SK-N-SH (cell line): Measurements from ENCODE around the gene OGDH. TPM values are rescaled to one million over a fixed set of nuclear protein-coding genes. Genes with fewer than 3 reads are reported as not detected.

Experiments
- CTCF ChIA-PET: fragments of 300-600, 350-600 bp; formaldehyde crosslinking; extraction: SDS; loops from one replicate; lab custom pipeline; 2021; lab: Yijun Ruan, JAX
- POLR2A ChIA-PET: fragments of 350-600 bp; sonication (Branson Sonifier 250); formaldehyde crosslinking; extraction: SDS; loops from one replicate; lab custom pipeline; 2020; ENCODE audit warnings: antibody characterized with exemption, inconsistent platforms; lab: Yijun Ruan, JAX
- DNase-seq: peaks from one replicate; pipeline ENCODE4 v3.0.0; 2012
- H2AFZ ChIP-seq: fragments of 200-600 bp; sonication (generic); 2 replicates; pipeline ENCODE4 v1.8.1; 2016; ENCODE audit warnings: antibody characterized with exemption, mild to moderate bottlenecking, low read depth
- H3F3A ChIP-seq: fragments of 200-600 bp; sonication (generic); replicated peaks from 2 replicates; pipeline ENCODE3; 2016; ENCODE audit warnings: antibody characterized with exemption, mild to moderate bottlenecking; ENCODE audit not compliant: insufficient read depth
- H3K27ac ChIP-seq, 2 experiments: fragments of 200-500 bp in 1 of 2; fragments of 200-600 bp in 1 of 2; sonication (Bioruptor generic) in 1 of 2; sonication (generic), shearing (Covaris generic) in 1 of 2; 2 replicates each; pipeline versions ENCODE4 v1.5.1 to v1.6.1; 2014 to 2016; ENCODE audit warnings: low read depth in 2 of 2, inconsistent platforms in 1 of 2, low read length in 1 of 2, mild to moderate bottlenecking in 1 of 2, mixed read lengths in 1 of 2
- H3K27me3 ChIP-seq: fragments of 200-600 bp; sonication (generic), shearing (Covaris generic); 2 replicates; pipeline ENCODE4 v1.6.1; 2016; ENCODE audit warnings: mixed run types; ENCODE audit not compliant: insufficient read depth
- H3K36me3 ChIP-seq, 2 experiments: fragments of 200-500 bp in 1 of 2; fragments of 200-600 bp in 1 of 2; sonication (Bioruptor generic) in 1 of 2; sonication (generic) in 1 of 2; replicated peaks in 1 of 2; 2 replicates each; pipeline versions ENCODE3 to v1.5.1; 2014 to 2016; ENCODE audit warnings: low read length in 1 of 2, mild to moderate bottlenecking in 1 of 2; ENCODE audit not compliant: insufficient read depth in 2 of 2, control insufficient read depth in 1 of 2
- H3K4me1 ChIP-seq, 2 experiments: fragments of 200-500 bp in 1 of 2; fragments of 200-600 bp in 1 of 2; sonication (Bioruptor generic) in 1 of 2; sonication (generic), shearing (Covaris generic) in 1 of 2; 2 replicates each; pipeline versions ENCODE4 v1.5.1 to v1.6.1; 2014 to 2016; ENCODE audit warnings: low read depth in 1 of 2, low read length in 1 of 2, mixed run types in 1 of 2; ENCODE audit not compliant: insufficient read depth in 2 of 2, control insufficient read depth in 1 of 2
- H3K4me2 ChIP-seq: fragments of 200-600 bp; sonication (generic), shearing (Covaris generic); 2 replicates; pipeline ENCODE4 v1.6.1; 2017; ENCODE audit warnings: mixed run types
- H3K4me3 ChIP-seq, 2 experiments: fragments of 200-500 bp in 1 of 2; fragments of 200-600 bp in 1 of 2; sonication (Bioruptor generic) in 1 of 2; sonication (generic), shearing (Covaris generic) in 1 of 2; 2 replicates each; pipeline versions ENCODE4 v1.5.1 to v1.8.1; 2014 to 2016; ENCODE audit warnings: low read depth in 2 of 2, inconsistent platforms in 1 of 2, low read length in 1 of 2, mild to moderate bottlenecking in 1 of 2, mixed read lengths in 1 of 2, moderate library complexity in 1 of 2
- H3K79me2 ChIP-seq: fragments of 200-600 bp; sonication (generic); 2 replicates; pipeline ENCODE4 v1.8.1; 2017; ENCODE audit warnings: mild to moderate bottlenecking; ENCODE audit not compliant: insufficient read depth
- H3K9ac ChIP-seq: fragments of 200-600 bp; sonication (generic); 2 replicates; pipeline ENCODE4 v1.6.1; 2017; ENCODE audit warnings: mixed run types
- H3K9me2 ChIP-seq: fragments of 200-600 bp; sonication (generic); 2 replicates; pipeline ENCODE4 v1.6.1; 2017; ENCODE audit warnings: mixed run types
- H3K9me3 ChIP-seq: fragments of 200-600 bp; sonication (generic); 2 replicates; pipeline ENCODE4 v1.6.1; 2017; ENCODE audit warnings: mixed run types, mild to moderate bottlenecking, moderate library complexity
- H4K20me1 ChIP-seq: fragments of 200-600 bp; sonication (generic); 2 replicates; pipeline ENCODE4 v1.6.1; 2017; ENCODE audit warnings: mild to moderate bottlenecking, mixed run types; ENCODE audit not compliant: insufficient read depth
- CHD2 ChIP-seq: fragments of 150-350 bp; IDR thresholded peaks from 2 replicates; pipeline ENCODE4 v1.6.1; 2018; ENCODE audit warnings: low read length; ENCODE audit not compliant: partially characterized antibody
- ELF1 ChIP-seq: IDR thresholded peaks from 2 replicates; pipeline ENCODE4 v1.4.0; 2012
- EZH2phosphoT487 ChIP-seq: fragments of 200-600 bp; sonication (generic); IDR thresholded peaks from 2 replicates; pipeline ENCODE4 v1.6.1; 2017; ENCODE audit warnings: low read depth, mixed run types, mild to moderate bottlenecking, antibody characterized with exemption, moderate library complexity, borderline replicate concordance
- FOSL2 ChIP-seq: IDR thresholded peaks from 2 replicates; pipeline ENCODE4 v1.4.0; 2012; ENCODE audit warnings: low read depth, mild to moderate bottlenecking, moderate library complexity, borderline replicate concordance
- FOXM1 ChIP-seq: IDR thresholded peaks from 2 replicates; pipeline ENCODE4 v1.4.0; 2012; ENCODE audit warnings: low read depth, mild to moderate bottlenecking
- GABPA ChIP-seq: IDR thresholded peaks from 2 replicates; pipeline ENCODE4 v1.4.0; 2012; ENCODE audit warnings: low read depth, mild to moderate bottlenecking
- GATA2 ChIP-seq: sonication (generic); formaldehyde crosslinking; IDR thresholded peaks from 2 replicates; pipeline ENCODE4 v1.5.0; 2020; ENCODE audit warnings: mild to moderate bottlenecking, missing genetic modification reagents
- MXI1 ChIP-seq: IDR thresholded peaks from 2 replicates; pipeline ENCODE4 v1.6.1; 2012; ENCODE audit warnings: mild to moderate bottlenecking, low read depth, low read length, improper control_type of control experiment
- NFIC ChIP-seq: IDR thresholded peaks from 2 replicates; pipeline ENCODE4 v1.4.0; 2012; ENCODE audit warnings: borderline replicate concordance
- NRF1 ChIP-seq: IDR thresholded peaks from 2 replicates; pipeline ENCODE4 v1.6.1; 2012; ENCODE audit warnings: low read depth, mild to moderate bottlenecking, low read length
- PBX3 ChIP-seq: IDR thresholded peaks from 2 replicates; pipeline ENCODE4; 2012
- RAD21 ChIP-seq: IDR thresholded peaks from 2 replicates; pipeline ENCODE4 v1.6.1; 2012; ENCODE audit warnings: mild to moderate bottlenecking, low read length
- RXRA ChIP-seq: IDR thresholded peaks from 2 replicates; pipeline ENCODE4 v1.4.0; 2012; ENCODE audit warnings: low read depth, mild to moderate bottlenecking, borderline replicate concordance
- SIN3A ChIP-seq: IDR thresholded peaks from 2 replicates; pipeline ENCODE4 v1.6.1; 2012; ENCODE audit warnings: low read depth, mild to moderate bottlenecking, low read length, moderate library complexity, borderline replicate concordance
- TAF1 ChIP-seq: IDR thresholded peaks from 2 replicates; pipeline ENCODE4 v1.6.1; 2012; ENCODE audit warnings: low read depth, mild to moderate bottlenecking, low read length, moderate library complexity, borderline replicate concordance
- TEAD4 ChIP-seq: IDR thresholded peaks from 2 replicates; pipeline ENCODE4 v1.4.0; 2012; ENCODE audit warnings: mild to moderate bottlenecking, borderline replicate concordance; ENCODE audit not compliant: insufficient read depth
- USF1 ChIP-seq: IDR thresholded peaks from 2 replicates; pipeline ENCODE4 v1.4.0; 2012; ENCODE audit warnings: low read depth, borderline replicate concordance
- WGBS: methylation state at CpG from one replicate; pipeline ENCODE4 v1.1.6; 2017; ENCODE audit warnings: low lambda C conversion rate; 5-methylcytosine and 5-hydroxymethylcytosine counted together
- polyA plus RNA-seq, 3 experiments: library from polyadenylated mRNA; depleted of rRNA; stranded (reverse); fragments of >200 nt; gene quantifications; 2 replicates each; pipeline ENCODE4 v1.2.3, GENCODE V29; 2012
- TF ChIP-seq, protein P1 (sequence below): fragments of 150-350 bp; IDR thresholded peaks from 2 replicates; pipeline ENCODE4 v1.6.1; 2016; ENCODE audit warnings: mild to moderate bottlenecking, low read depth, low read length

Gene OGDH
- polyA plus RNA-seq, 1 of the 3 experiments (the other 2 are of a cell fraction), result 69.4 TPM

GRCh38 chr7:44650772-44651171 is 44.3 kb downstream of the OGDH start:
- Histone ChIP-seq H3K4me2 (no peak overlapping the region), H3K36me3 (peaks cover 18 to 45% of the 10 kb centered on the region in 2 experiments), H3K9me2 (no peaks in the 10 kb centered on the region), H3K27ac (peak overlapping the region in 1 of 2 experiments; percentile 6; a peak in 1 of 4 replicates), H3F3A (peaks cover 5% of the 10 kb centered on the region), H3K9me3 (no peaks in the 10 kb centered on the region), H4K20me1 (no peaks in the 10 kb centered on the region), H3K4me3 (no peak overlapping the region), H3K4me1 (peaks cover 0 to 5% of the 10 kb centered on the region in 2 experiments; a peak in 1 of 4 replicates), H2AFZ (no peak overlapping the region), H3K9ac (no peak overlapping the region), H3K27me3 (no peaks in the 10 kb centered on the region), H3K79me2 (no peaks in the 10 kb centered on the region)
- CTCF ChIA-PET, result interaction anchor here (0.8 to 0.9 kb wide), 2 partner anchors 11 to 485 kb away, joined by 3 to 4 read pairs; no protein-coding TSS in a partner anchor
- DNase-seq, result no peak
- TF ChIP-seq, protein P1, sequence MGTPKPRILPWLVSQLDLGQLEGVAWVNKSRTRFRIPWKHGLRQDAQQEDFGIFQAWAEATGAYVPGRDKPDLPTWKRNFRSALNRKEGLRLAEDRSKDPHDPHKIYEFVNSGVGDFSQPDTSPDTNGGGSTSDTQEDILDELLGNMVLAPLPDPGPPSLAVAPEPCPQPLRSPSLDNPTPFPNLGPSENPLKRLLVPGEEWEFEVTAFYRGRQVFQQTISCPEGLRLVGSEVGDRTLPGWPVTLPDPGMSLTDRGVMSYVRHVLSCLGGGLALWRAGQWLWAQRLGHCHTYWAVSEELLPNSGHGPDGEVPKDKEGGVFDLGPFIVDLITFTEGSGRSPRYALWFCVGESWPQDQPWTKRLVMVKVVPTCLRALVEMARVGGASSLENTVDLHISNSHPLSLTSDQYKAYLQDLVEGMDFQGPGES, result no peak
- TF ChIP-seq NRF1, result no peak
- no peak for TF ChIP-seq ELF1
- TF ChIP-seq MXI1, result no peak
- TF ChIP-seq EZH2phosphoT487, result no peak
- no peak for TF ChIP-seq TAF1
- no peak for TF ChIP-seq USF1
- no peak for TF ChIP-seq PBX3
- TF ChIP-seq RAD21, result no peak
- TF ChIP-seq GABPA, result no peak
- TF ChIP-seq CHD2, result no peak
- POLR2A ChIA-PET, result no interaction called here
- 91% methylated on average over 5 of the region's 5 CpGs for WGBS

DNA sequence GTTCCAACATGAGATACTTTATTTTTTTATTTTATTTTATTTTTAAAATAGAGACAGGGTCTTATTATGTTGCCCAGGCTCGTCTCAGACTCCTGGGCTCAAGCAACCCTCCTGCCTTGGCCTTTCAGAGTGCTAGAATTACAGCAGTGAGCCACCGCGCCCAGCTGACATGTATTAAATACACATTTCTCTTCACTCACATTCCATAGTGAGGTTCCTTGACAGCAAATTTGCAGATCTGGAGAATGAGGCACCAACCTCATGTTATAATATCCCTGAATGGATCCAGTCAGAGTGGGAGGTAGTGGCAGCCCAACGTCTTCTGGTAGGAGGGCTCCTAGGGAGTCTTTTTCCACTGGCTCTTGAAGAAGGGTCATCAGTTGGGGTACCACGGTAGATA is 46.1 kb downstream of the OGDH start:
- 93% methylated on average over 5 of the region's 5 CpGs for WGBS
- ChIA-PET CTCF (no interaction called here), POLR2A (no interaction called here)

More for the DNA sequence above, 46.1 kb downstream of the OGDH start:
- Histone ChIP-seq H3K9me3 (no peaks in the 10 kb centered on the region), H3K9me2 (no peaks in the 10 kb centered on the region), H3K36me3 (peaks cover 26 to 56% of the 10 kb centered on the region in 2 experiments), H2AFZ (no peak overlapping the region), H3K79me2 (no peaks in the 10 kb centered on the region), H3K4me2 (no peak overlapping the region), H4K20me1 (no peaks in the 10 kb centered on the region), H3K9ac (no peak overlapping the region), H3K27ac (no peak overlapping the region), H3K4me3 (no peak overlapping the region), H3F3A (peaks cover 5% of the 10 kb centered on the region), H3K27me3 (no peaks in the 10 kb centered on the region), H3K4me1 (peaks cover 0 to 5% of the 10 kb centered on the region in 2 experiments; a peak in 1 of 4 replicates)
- DNase-seq, result no peak
- TF ChIP-seq USF1, result no peak
- TF ChIP-seq NFIC, result no peak
- no peak for TF ChIP-seq PBX3
- no peak for TF ChIP-seq FOSL2
- TF ChIP-seq FOXM1, result no peak
- no peak for TF ChIP-seq MXI1
- TF ChIP-seq, protein P1, result no peak
- TF ChIP-seq SIN3A, result no peak
- no peak for TF ChIP-seq RXRA
- no peak for TF ChIP-seq TEAD4
- no peak for TF ChIP-seq GATA2
